IPS-NIHi7 (cell line): ENCODE measurements around the gene KCNA3.
"Not testable (repeated sequence)": the region's sequence is repeated elsewhere in the genome, so short reads cannot be mapped to it uniquely, and the experiment has no call there.

Source experiments
- DNase-seq: peaks from one replicate; pipeline ENCODE4 v3.0.0; 2012; ENCODE audit warnings: mixed read lengths; ENCODE audit errors: extremely low spot score

Gene KCNA3

GRCh38 chr1:110677526-110677925 is 2.8 kb upstream of the KCNA3 start:
- DNase-seq: no peak

GRCh38 chr1:110676970-110677369 is 2.2 kb upstream of the KCNA3 start:
- DNase-seq: no peak

GRCh38 chr1:110675060-110675791 is 486 bp upstream of the KCNA3 start:
- DNase-seq: peak; percentile 25

- no peak for DNase-seq
These were observed 869 bp downstream of the KCNA3 start for GRCh38 chr1:110673805-110674336.

GRCh38 chr1:110673197-110673701 is 1.5 kb downstream of the KCNA3 start:
- DNase-seq: no peak

- no peak for DNase-seq
These were observed 2.0 kb downstream of the KCNA3 start for GRCh38 chr1:110672753-110673108.

GRCh38 chr1:110672001-110672752 is 2.6 kb downstream of the KCNA3 start:
- peak; percentile 27 for DNase-seq

GRCh38 chr1:110671361-110671760 is 3.4 kb downstream of the KCNA3 start:
- no peak for DNase-seq

- DNase-seq: no peak
These were observed 6.2 kb downstream of the KCNA3 start for GRCh38 chr1:110668549-110668948.

- DNase-seq: no peak
These were observed 7.0 kb downstream of the KCNA3 start for GRCh38 chr1:110667776-110668175.

GRCh38 chr1:110663241-110663640 is 11.5 kb downstream of the KCNA3 start:
- DNase-seq: no peak

GRCh38 chr1:110659559-110659958 is 15.2 kb downstream of the KCNA3 start:
- DNase-seq: not testable (repeated sequence)

GRCh38 chr1:110657351-110657750 is 17.4 kb downstream of the KCNA3 start:
- DNase-seq: no peak

GRCh38 chr1:110650609-110651008 is 24.1 kb downstream of the KCNA3 start:
- DNase-seq: no peak

GRCh38 chr1:110648417-110648816 is 26.3 kb downstream of the KCNA3 start:
- no peak for DNase-seq

GRCh38 chr1:110647254-110647891 is 27.4 kb downstream of the KCNA3 start:
- no peak for DNase-seq

GRCh38 chr1:110645821-110646735 is 28.7 kb downstream of the KCNA3 start:
- DNase-seq: no peak

- DNase-seq: no peak
These were observed 29.5 kb downstream of the KCNA3 start for GRCh38 chr1:110645211-110645610.

- DNase-seq: no peak
These were observed 30.8 kb downstream of the KCNA3 start for GRCh38 chr1:110643879-110644472.

- DNase-seq: no peak
These were observed 34.9 kb downstream of the KCNA3 start for GRCh38 chr1:110639724-110640386.
